ENCODE data around the gene GRIK3.

GRCh38 chr1:36824390-36824861 lies 209.9 kb downstream of the GRIK3 start:
- TF ChIP-seq CHD4 (IDR thresholded peaks at IDR 0.05; ENCODE audit: borderline replicate concordance) = no peak
- no peak for TF ChIP-seq RFX5 (IDR thresholded peaks at IDR 0.05)
- no peak for TF ChIP-seq CTCF (IDR thresholded peaks at IDR 0.05)
- TF ChIP-seq SREBF2 (IDR thresholded peaks at IDR 0.05) = no peak
- no peak for TF ChIP-seq NPAS2 (CRISPR knock-in tag; IDR thresholded peaks at IDR 0.05; ENCODE audit: borderline replicate concordance)
- no peak for TF ChIP-seq KDM5A (IDR thresholded peaks at IDR 0.05)
- TF ChIP-seq EP300 (IDR thresholded peaks at IDR 0.05) = no peak
